SKM-1 (cell line): ENCODE data around the gene KHDRBS2.
A peak's percentile ranks its signal among the peaks of the same experiment; 100 is the strongest.
"Not testable (repeated sequence)": the region's sequence is repeated elsewhere in the genome, so short reads cannot be mapped to it uniquely, and the experiment has no call there.

Experiments used
- DNase-seq: peaks from one replicate; lab custom pipeline; 2025; ENCODE audit not compliant: unreplicated experiment; lab: John Stamatoyannopoulos, UW

KHDRBS2 gene

DNA sequence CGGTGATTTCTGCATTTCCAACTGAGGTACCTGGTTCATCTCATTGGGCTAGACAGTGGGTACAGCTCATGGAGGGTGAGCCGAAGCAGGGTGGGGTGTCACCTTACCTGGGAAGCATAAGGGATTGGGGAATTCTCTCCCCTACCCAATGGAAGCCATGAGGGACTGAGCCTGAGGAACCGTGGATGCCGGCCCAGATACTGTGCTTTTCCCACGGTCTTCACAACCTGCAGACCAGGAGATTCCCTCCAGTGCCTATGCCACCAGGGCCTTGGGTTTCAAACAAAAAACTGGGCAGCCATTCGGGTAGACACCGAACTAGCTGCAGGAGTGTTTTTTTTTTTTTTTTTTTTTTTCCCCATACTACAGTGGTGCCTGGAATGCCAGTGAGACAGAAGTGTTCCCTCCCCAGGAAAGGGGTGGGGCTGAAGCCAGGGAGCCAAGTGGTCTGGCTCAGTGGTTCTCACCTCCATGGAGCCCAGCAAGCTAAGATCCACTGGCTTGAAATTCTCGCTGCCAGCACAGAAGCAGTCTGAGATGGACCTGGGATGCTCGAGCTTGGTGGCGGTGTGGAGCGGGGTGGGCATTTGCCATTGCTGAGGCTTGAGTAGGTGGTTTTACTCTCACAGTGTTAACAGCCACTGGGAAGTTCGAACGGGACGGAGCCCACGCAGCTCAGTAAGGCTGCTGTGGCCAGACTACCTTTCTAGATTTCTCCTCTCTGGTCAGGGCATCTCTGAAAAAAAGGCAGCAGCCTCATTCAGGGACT, 416.2 kb downstream of the KHDRBS2 start:
- no peak for DNase-seq

DNA sequence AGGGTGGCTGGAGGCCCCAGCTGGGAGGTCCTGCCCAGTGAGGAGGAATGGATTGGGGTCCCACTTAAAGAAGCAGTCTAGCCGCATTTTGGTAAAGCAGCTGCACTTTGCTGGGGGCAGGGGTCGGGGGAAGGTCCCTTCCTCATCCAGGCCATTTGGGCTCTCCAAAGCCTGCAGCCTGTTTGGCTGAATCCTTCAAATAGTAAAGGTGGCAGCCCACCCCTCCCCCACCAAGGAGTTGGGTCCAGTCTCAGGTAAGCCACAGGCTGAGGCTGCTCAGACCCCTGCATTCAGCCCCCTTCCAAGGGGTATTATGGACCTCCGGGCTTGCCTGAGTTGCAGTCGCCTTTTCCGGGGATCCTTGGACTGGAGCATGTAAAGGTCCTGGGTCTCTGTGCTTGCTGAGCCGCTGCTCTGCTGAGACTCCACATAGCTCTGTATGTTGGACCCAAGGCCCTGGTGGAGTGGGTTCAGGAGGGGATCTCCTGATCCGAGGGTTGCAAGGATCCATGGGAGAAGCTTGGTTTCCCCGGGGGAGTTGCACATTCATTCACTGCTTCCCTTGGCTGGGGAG, 417.4 kb downstream of the KHDRBS2 start:
- no peak for DNase-seq

DNA sequence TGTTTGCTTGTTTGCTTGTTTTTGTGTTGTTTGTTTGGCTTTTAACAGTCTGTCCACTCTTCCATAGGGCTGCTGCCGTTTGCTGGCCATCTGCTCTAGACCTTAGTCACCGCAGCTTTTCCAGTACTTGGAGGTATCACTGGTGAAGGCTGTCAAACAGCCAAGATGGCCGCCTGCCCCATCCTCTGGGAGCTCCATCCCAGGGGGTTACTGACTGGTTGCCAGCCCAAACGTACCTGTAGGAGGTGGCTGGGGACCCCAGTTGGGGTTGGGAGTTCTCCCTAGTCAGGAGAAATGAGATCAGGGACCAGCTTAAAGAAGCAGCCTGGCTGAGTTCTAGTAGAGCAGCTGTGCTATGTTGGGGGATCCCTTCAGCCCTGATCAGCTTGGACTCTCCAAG, 418.4 kb downstream of the KHDRBS2 start:
- DNase-seq = no peak

DNA sequence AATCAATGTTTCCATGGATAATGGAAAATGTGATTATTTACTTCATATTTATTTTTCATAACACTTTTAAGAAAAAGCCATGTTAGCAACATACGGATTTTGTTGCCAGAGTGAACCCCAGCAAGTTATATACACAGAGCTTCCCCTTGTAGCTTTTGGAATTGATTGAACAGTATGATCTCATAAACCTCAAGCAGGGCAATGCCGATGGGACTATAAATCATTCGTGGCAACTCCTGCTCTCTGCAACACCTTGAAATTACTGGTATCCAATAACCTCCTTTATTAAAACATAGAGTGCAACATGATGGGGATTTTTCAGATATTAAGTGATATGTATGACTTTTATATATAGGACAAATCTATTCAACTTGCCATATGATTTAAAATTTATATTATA, 428.5 kb downstream of the KHDRBS2 start:
- no peak for DNase-seq

DNA sequence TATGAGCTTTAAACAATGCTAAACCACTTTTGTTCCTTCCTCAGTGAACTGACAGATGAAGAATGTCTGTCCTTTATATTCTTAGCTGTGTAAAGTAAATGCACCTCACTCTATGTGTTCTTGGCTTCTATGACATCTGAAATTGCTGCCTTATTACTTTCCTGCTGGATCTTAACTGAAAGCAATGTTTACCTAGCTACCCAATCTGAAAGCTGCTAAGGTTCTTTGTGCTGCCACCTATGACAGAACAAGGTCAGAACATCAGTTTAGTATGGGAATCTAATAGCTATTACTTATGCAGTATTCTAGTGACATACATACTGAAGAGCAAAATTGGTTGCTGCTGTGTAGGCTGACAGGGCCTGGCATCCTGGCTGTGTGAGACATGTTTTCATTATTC, 444.1 kb downstream of the KHDRBS2 start:
- no peak for DNase-seq

DNA sequence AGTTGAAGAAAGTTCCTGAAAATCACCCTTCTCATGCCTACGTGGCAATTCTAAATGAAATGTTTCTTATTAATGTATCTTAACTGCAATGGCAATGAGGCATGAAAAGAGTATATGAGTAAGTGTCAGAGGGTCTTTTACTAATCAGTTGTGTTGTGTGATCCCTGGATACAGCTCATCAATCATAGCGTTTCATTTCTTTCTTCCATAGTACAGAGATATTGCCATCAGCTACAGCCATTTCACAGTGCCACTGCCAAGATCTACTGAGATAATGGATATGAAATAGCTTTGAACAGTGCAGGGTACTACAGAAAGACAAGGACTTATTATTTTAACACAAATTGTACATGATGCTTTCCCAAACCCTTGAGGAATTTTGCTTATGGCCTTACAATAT, 450.8 kb downstream of the KHDRBS2 start:
- DNase-seq = no peak

DNA sequence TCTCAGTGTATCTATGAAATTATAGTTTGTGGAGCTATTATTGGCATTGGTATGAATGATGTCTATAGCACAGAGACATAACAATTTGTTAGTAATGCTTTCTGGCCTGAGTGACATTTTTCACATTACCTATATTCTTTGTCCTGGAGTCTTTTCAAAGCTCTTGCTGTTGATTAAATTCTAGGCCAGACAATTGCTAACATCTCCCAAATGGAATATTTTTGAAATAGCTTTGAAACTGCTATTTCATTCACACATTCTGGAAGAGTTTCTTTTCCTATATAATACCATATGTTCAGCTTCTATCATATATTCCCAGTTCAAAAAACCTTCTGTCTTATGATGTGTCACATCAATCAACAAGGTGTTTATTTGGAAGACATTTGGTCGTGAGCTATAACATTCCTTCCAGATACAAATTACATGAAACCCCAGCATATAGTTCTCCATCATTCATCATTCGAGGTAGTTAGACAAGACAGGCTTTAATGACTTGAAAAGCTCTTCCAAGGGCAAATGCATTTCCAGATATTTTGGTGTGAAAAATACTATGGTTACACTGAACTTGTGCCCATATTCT, 452.8 kb downstream of the KHDRBS2 start:
- DNase-seq = no peak

DNA sequence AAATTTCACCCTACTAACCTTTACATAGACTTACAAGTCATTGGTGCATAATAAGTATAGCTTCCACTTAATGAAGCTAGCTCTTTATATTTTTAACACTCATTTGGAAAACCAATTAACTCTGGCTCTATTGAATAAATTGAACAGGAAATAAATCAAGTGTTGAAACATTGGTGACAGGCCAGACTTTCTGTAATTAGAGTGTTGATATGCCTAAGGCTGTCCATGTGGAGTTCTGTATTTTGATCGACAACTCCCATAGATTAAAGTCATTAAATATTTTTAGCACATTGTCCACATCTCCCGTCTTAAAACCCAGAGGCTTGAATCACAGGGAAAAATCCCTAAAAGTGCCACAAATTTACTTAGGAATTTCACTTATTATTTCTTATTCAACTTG, 468.3 kb downstream of the KHDRBS2 start:
- DNase-seq = no peak

DNA sequence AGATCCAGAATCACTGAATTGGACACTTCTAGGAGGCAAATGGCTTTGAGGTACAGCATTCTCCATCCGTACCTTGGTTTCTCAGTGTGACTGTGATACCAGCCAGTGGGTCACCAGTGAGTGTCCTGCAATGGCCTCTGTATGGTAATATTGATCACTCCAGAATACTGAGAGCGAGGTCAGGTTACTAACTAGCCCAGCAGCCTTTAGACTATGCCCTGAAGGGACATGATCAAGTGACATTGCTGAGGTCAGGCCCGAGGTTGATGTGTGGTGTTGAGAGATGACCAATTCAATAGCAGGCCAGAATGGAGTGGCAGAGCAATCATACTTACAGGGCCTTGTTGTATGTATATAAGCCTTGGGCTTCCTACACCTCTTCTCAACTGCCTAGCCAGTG, 476.0 kb downstream of the KHDRBS2 start:
- DNase-seq = no peak

DNA sequence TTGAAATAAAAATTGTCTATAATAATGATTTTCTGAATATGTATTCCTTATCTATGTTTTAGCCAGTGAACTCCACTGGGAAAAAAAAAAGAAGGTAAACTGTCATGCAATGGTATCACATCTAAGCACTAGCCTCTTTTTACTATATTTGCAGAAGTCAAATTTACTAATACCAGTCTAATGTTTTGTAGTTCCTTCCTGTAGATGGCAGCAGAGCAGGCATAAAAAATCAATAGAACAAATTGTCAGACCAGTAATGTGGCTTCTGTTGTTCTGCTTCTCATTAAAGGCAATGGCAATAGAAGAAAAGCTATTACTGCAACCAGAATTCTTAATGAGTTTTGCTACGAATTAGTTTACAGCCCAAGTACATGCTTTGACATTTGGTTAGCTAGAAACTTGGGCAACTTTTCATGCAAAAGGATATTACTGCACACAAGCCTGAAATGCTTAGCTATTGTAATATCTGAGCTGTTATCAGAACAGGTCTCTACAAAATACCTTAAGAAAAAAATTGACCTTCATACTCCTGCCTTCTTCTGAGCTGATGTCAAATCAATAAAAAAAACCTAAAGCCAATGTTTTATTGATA, 476.9 kb downstream of the KHDRBS2 start:
- peak; percentile 53 for DNase-seq

DNA sequence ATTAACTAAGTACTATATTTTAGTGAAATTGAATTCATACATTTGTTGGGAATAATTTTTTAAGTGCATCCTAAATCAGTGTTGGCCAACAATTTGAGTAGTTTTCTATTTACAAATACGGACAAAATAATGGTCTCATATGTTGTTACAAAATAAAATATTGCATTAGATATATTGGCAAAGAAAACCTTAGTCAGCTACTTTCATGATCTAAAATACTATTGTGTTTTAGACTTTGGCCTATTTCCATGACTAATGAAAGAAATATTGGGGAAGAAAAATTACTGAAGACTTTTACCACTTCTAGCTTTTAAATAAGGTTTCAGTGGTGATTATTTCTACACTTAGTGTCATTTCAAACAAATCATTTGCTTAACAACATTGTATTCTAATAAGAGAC, 498.0 kb downstream of the KHDRBS2 start:
- DNase-seq = no peak

DNA sequence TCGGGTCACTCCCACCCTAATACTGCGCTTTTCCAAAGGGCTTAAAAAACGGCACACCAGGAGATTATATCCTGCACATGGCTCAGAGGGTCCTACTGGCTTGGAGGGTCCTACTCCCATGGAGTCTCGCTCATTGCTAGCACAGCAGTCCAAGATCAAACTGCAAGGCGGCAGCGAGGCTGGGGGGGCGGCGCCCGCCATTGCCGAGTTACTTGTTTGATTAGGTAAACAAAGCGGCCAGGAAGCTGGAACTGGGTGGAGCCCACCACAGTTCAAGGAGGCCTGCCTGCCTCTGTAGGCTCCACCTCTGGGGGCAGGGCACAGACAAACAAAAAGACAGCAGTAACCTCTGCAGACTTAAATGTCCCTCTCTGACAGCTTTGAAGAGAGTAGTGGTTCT, 516.6 kb downstream of the KHDRBS2 start:
- not testable (repeated sequence) for DNase-seq

DNA sequence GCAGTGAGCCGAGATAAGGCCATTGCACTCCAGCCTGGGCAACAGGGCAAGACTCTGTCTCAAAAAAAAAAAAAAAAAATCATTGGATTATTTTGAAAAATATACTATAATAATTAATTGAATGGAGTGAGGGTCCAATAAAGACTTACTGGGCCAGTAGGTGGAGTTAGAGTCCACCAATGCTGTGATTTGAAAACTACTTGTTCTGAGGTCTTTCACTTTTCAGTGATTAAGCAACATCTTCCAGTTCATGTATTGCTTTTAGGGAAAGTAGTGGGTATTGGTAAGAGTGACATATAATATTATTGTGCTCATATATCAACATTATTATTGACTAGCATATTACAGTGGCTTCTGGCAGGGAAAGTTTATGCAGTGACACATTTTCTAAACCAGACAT, 530.3 kb downstream of the KHDRBS2 start:
- DNase-seq = no peak

DNA sequence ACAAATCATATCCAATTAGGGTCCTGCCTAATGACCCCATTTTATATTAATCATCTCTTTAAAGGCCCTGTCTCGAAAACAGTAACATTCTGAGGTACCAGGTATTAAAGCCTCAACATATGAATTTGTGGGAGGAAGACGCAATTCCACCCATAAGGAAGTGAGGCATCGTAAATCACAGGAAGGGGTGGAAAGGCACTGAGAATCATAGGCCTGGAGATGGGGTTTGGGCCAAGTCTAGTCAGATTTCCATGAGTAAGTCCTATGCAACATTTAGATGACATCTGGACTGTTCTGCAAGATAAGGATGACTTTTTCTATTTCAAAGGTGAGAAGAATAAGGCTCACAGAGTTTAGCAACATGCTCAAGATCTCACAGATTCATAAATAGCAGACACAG, 534.0 kb downstream of the KHDRBS2 start:
- DNase-seq = no peak

DNA sequence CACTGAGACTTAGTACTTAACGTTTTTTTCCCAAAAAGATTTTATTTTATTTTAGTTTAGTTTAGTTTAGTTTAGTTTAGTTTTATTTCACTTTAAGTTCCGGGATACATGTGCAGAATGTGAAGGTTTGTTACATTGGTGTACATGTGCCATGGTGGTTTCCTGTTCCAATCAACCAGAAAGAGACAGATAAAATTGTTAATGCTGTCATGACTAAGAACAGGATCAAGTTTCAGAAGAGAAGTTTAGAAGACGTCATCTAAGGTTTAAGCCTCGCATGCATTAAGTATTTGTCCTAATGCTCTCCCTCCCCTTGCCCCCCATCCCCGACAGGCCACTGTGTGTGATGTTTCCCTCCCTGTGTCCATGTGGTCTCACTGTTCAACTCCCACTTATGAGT, 540.0 kb downstream of the KHDRBS2 start:
- no peak for DNase-seq

DNA sequence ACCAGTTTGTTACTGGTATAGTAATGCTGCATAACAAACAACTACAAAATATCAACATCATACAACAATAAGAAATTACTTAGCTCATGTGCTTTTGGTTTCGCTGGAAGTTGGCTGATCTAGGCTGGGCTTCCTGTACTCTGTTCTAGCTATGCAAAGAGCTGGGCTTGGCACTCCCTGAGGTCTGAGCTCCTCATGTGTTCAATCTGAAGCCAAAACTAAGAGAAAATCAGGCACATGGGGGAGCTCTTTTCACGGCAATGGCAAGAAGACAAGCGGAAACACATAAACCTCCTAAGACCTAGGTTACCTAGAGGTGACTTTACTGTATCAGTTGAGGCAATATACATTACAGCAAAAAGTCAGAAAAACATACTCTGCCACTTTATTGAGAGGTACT, 574.2 kb downstream of the KHDRBS2 start:
- no peak for DNase-seq

DNA sequence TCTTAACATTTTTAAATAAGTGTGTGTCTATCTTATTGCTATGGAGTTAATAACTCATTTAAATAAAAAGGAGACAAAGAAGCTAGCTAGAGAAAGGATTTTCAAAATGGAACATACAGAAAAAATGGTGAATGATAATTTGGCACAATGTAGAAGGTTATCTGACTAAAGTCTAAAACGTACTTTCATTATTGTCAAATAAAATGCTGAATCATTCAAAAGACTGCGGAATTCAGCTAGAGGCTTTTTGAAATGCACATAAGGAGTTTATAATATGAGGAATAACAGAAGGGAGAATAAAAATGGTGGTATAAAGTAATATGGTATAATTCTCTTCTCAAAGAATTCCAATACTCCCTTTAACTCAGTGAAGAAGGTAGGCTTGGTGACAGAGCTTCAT, 597.9 kb downstream of the KHDRBS2 start:
- DNase-seq = no peak

DNA sequence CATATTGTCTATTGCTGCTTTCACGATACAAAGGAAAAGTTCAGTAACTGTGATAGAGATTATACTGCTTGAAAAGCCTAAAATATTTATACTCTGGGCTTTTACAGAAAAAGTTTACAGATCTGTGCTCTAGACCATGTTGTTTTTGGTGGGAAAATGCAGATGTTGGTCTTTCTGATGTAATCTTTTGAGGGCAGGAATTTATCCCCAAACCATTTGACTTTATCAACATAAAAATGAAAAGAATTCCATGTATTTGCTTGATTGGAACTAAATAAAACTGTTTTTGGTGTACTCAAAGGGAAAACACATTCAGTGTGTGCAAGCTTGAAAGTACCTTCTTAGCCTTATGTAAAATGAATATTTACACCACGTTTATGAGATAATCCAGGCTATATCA, 603.5 kb downstream of the KHDRBS2 start:
- no peak for DNase-seq

DNA sequence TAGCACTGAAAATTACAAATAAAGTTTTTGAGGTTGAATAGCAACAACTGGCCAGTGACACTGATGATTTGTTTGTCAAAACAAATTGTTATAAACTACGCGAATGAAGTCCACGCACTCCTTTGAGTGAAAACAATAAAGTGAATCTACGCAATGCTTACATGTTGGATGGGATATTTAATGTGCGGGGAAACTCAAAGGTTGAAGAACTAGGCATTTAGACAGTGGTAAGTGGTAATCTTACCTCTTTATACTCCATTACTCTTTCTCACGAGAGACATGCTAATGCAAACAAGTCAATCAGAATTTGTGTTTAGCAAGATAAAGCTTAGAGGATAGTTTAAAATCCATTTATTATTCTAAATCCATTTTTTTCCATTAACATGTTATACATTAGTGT, 606.4 kb downstream of the KHDRBS2 start:
- DNase-seq = no peak

DNA sequence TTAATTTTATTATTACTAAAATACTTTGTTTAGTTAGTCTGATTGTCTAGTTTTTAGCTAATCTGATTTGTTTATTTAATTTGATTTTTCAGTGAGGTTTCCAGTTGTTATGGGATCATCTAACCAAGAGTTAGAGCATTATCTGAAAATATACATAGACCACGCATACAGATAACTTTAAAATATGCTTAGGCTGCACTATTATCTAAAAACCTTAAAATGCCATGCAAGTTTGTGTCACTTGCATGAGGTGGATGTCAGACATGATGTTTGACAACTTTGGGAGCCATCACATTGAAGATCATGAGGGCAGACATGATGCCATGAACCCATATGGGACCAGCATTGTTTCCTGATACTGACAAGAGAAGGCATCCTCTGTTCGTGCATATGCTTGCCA, 610.3 kb downstream of the KHDRBS2 start:
- DNase-seq = no peak

DNA sequence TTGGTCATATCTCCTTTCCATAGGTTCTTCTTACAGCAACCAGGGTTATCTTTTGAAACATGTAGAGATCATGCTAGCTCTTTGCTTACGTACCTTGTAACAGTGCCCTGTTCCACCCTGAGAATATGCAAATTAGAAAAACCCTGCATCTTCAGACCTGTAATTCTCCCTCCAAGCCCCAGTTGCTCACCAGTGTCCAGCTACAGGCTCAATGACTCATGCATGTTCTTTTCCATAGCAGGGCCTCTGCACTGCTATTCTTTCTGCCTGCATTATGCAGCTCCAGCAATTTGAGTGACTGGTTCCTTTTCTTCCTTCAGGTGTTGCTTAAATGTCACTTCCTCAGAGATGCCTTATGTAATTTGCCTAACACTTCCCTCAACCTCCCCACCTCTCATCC, 636.2 kb downstream of the KHDRBS2 start:
- DNase-seq = no peak

DNA sequence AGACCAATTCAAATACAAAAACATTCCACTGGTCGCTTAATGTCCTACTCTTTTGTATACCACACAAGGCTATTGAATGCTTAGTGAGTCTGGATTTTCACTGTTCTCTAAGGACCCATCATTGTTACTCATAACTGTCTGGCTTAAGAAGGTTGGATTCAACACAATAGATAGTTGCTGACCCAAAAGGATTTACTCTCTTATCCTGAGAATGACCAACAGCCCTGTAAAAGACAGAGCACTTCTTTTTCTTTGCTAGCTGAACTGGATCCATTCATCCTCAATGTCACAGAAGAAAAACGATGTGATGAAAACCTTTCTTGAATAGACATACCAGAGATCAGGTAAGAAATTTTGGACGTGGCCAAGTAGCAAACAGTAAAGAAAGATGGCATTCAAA, 645.6 kb downstream of the KHDRBS2 start:
- DNase-seq = no peak
